ENCODE data around the gene WDR64. TPM values are rescaled to one million over a fixed set of nuclear protein-coding genes. Genes with fewer than 3 reads are reported as not detected.

Gene WDR64
- total and polyA plus RNA-seq, 8 donors, result not detected

DNA sequence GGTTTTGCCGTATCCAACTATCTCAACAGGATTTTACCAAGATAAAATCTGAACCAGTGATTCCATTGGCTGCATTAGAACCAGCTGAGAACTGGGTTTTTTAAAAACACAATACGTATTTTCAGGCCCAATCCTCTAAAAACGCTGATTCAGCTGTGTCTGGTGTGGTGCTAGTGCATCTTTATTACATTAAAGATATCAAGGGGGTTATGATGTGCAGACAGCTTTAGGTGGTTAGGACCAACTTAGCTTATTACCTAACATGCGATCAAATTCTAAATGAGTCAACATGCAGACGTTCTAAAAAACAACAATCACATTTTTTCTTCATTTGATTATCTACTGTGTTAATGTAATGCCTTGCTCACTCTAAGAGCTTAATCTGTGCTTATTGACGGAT is 163.9 kb downstream of the WDR64 start:
- no peak for TF ChIP-seq CTCF (IDR thresholded peaks at IDR 0.05)
- Histone ChIP-seq H3K9me3 (no peaks in the 10 kb centered on the region), H3K4me1 (no peaks in the 10 kb centered on the region), H3K27me3 (no peaks in the 10 kb centered on the region), H3K27ac (no peak overlapping the region), H3K36me3 (no peaks in the 10 kb centered on the region), H3K4me3 (no peak overlapping the region)
- no peak for DNase-seq
- 64 to 77% methylated on average over 6 of the region's 6 CpGs for WGBS, 2 donors
- intact Hi-C loops (cut with DNase I), result no loop called here
- ATAC-seq, result no peak
- FAIRE-seq, result no peak

- H3K27ac ChIP-seq, result no peak overlapping the region
- DNase-seq, result no peak
- H3K4me3 ChIP-seq, result no peak overlapping the region
- intact Hi-C loops (cut with DNase I), result no loop called here
- no peak for ATAC-seq
- no peaks in the 10 kb centered on the region for H3K27me3 ChIP-seq
- no peaks in the 10 kb centered on the region for H3K4me1 ChIP-seq
- WGBS, 2 donors, result 59 to 82% methylated on average over 1 of the region's 1 CpG
- no peak for FAIRE-seq
- no peaks in the 10 kb centered on the region for H3K36me3 ChIP-seq
- TF ChIP-seq CTCF (IDR thresholded peaks at IDR 0.05), result no peak
- H3K9me3 ChIP-seq, result no peaks in the 10 kb centered on the region
Observed at GRCh38 chr1:241817331-241817792, 165.3 kb downstream of the WDR64 start.

DNA sequence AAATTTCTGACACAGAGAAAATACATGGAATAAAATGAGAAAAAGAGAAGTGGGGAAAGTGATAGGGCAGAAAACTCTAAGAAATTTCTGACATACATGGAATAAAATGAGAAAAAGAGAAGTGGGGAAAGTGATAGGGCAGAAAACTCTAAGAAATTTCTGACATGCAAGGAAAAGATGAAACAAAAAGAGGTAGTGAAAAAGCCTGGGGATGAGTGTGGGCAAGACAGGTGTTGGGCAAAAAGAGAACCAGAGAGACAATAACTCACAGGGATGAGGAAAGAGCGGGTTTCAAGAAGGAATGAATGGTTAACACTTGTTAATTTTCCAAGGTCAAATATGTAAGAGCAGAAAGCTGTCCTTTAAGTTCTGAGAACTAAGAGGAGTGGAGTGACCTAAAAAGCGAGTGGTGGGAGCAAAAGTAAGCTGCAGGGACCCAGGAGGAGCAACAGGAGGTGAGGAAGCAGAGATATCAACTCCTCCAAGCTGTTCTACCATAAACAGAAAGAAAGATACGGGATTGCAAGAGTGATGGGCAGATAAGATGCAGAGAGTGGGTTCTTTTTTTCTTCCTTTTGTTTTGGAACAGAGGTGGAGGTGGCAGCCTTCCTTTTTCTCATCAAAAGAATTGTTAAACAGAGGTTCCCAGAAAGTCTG is 166.0 kb downstream of the WDR64 start:
- no peak for ATAC-seq
- Histone ChIP-seq H3K27ac (no peak overlapping the region), H3K27me3 (no peaks in the 10 kb centered on the region), H3K36me3 (no peaks in the 10 kb centered on the region), H3K9me3 (no peaks in the 10 kb centered on the region), H3K4me1 (no peaks in the 10 kb centered on the region), H3K4me3 (no peak overlapping the region)
- intact Hi-C loops (cut with DNase I), result no loop called here
- 58 to 60% methylated on average over 3 of the region's 3 CpGs for WGBS, 2 donors
- no peak for FAIRE-seq
- no peak for TF ChIP-seq CTCF (IDR thresholded peaks at IDR 0.05)
- no peak for DNase-seq

- no peaks in the 10 kb centered on the region for H3K4me1 ChIP-seq
- H3K9me3 ChIP-seq, result no peaks in the 10 kb centered on the region
- H3K4me3 ChIP-seq, result no peak overlapping the region
- intact Hi-C loops (cut with DNase I), result no loop called here
- H3K36me3 ChIP-seq, result no peaks in the 10 kb centered on the region
- H3K27me3 ChIP-seq, result no peaks in the 10 kb centered on the region
- WGBS, 2 donors, result 66 to 72% methylated on average over 4 of the region's 4 CpGs
- no peak for TF ChIP-seq CTCF (IDR thresholded peaks at IDR 0.05)
- no peak for DNase-seq
- no peak for ATAC-seq
- FAIRE-seq, result no peak
- no peak overlapping the region for H3K27ac ChIP-seq
Observed at GRCh38 chr1:241819340-241819866, 167.3 kb downstream of the WDR64 start.

DNA sequence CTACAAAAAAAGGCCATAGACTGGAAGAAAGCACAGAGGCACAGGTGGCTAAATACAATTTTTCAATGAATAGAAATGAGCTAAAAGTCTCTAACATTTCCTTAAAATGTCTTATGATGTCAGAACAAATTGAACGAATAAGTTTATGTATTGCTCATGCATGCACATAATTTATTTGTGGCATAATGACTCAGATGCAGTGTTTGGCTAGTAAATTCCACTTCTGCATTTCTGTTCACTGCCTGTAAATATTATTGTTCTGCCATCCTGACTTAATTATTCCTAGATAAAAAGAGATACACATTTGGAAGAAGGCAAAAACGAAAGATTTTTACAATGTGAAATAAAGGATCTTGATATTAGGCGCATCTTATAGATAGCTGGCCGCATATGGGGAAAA is 169.3 kb downstream of the WDR64 start:
- no peaks in the 10 kb centered on the region for H3K4me1 ChIP-seq
- ATAC-seq (no peak), FAIRE-seq (no peak), DNase-seq (no peak)
- no peaks in the 10 kb centered on the region for H3K9me3 ChIP-seq
- H3K27ac ChIP-seq, result no peak overlapping the region
- H3K27me3 ChIP-seq, result no peaks in the 10 kb centered on the region
- 88 to 89% methylated on average over 4 of the region's 4 CpGs for WGBS, 2 donors
- H3K4me3 ChIP-seq, result no peak overlapping the region
- intact Hi-C loops (cut with DNase I), result no loop called here
- no peaks in the 10 kb centered on the region for H3K36me3 ChIP-seq
- TF ChIP-seq CTCF (IDR thresholded peaks at IDR 0.05), result no peak

Measured in pancreas (tissue), 10 donors.